Effector CD4-positive, alpha-beta T cell (primary cell): Measurements from ENCODE around the gene SMIM36.
"Not testable (repeated sequence)": the region's sequence is repeated elsewhere in the genome, so short reads cannot be mapped to it uniquely, and the experiment has no call there.

Experiments used
- DNase-seq: peaks from one replicate; pipeline ENCODE4 v3.0.0-alpha.2; 2020

SMIM36 gene

DNA sequence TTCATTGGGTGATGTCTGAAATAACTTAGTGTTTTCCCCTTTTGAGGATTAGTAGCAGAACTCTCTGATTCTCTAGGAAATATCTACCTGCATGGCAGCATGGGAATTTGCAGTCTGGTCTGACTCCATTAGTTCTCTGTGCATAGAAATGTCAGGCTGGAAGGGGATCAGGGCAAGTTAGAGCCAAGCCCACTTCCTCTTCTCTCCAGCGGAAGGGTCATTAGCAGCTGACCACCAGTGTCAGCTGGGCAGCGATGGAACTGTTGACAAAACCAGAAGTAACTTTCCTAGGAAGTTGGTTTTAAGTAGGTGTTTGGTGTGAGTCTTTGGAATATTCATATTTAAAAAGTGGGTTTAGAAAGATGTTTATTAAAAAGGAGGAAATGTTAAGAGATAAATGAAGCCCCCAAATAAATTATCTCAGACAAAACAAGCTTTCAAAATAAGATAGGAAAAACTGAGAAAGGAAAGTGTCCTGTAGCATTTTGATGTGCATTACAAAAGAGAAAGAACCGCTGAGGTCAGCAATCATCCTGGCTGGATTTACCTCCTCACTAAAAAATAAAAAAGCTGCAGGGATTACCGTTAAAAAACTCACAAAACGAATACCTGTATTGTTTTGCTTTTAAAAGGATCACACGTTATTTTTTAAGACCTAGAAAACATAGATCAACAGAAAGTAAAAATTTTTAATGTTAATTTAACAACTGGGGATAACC is 57.3 kb downstream of the SMIM36 start:
- no peak for DNase-seq

- no peak for DNase-seq
These were observed 59.0 kb downstream of the SMIM36 start for GRCh38 chr17:55452139-55452790.

DNA sequence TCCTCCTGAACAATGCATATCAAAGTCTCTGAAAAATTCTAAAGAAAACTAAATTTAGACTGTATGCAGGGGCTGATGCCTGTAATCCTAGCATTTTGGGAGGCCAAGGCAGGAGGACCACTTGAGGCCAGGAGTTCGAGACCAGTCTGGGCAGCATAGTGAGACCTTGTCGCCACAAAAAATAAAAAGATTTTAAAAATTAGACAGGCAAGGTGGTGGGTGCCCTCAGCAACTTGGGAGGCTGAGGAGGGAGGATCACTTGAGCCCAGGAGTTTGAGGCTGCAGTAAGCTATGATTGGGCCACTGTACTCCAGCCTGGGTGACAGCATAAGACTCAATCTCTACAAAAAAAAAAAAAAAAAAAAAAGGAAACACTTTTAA is 59.5 kb downstream of the SMIM36 start:
- no peak for DNase-seq

DNA sequence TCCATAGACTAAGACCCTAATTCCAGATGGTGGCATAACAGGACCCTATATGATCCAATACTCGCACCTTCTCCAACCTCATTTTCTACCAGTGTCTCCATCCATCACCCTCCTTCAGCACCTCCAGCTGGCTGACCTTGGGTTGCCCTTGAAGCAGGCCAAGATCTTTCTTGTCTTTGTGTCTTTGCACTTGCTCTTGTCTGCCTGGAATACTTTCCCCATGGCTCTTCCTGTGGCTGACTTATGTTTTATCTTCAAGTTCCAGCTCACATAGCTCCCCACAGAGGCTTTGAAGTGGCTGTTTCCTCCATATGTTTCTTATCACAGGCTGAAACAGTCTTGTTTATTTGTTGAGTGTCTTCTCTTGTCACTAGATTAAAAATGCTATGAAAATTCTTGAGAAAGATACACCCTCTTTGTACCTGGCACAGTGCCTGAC is 60.0 kb downstream of the SMIM36 start:
- DNase-seq, result no peak

GRCh38 chr17:55450232-55450825 is 60.9 kb downstream of the SMIM36 start:
- DNase-seq, result no peak

DNA sequence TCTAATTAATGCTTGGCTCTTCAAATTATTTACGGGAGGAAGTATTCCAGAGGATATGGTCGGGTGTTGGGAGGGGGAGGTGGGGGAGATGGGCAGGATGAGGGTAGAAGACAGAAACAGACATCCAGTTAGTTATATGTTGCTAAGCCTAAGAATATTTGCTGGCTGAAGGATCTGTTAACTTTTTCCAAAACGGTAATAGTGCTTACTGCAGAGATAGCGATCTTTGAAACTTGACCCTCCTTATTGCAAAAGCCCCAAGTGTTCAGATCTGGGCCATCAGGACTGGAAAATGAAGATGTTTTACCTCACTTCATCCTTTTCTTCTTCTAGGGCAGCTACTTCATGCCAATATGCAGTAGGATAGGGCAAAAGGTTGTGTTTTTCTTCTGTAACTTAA is 62.6 kb downstream of the SMIM36 start:
- no peak for DNase-seq

DNA sequence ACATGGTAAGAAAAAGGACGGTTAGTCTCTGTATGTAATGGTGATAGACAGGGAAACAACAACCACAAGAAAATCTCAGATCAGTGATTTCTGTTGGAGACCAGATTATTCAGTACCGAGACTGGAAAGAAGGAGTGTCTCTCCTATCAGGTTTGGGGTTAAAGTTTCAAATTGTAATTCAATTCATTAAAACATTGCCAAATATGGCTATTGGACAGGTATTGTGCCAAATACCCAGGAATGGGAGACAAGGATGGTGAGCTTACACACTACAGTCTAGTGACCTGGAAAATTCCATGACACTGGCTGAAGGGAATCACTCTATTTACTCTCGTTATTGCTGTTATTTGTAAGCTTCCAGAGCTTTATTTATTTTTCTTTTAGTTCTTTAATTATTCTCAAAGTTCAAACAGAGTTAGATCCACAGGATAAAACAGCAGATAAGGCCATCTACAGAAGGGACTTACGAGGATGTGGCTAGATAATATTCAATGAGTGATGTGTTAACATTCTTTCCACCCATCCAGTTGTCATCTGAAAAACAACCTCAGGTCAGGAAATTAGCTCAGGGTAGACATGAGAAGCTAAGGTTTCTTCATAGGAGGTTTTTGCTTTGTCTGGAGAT is 64.6 kb downstream of the SMIM36 start:
- no peak for DNase-seq

GRCh38 chr17:55446004-55446403 is 65.2 kb downstream of the SMIM36 start:
- DNase-seq, result not testable (repeated sequence)

GRCh38 chr17:55444471-55445441 is 66.5 kb downstream of the SMIM36 start:
- no peak for DNase-seq

DNA sequence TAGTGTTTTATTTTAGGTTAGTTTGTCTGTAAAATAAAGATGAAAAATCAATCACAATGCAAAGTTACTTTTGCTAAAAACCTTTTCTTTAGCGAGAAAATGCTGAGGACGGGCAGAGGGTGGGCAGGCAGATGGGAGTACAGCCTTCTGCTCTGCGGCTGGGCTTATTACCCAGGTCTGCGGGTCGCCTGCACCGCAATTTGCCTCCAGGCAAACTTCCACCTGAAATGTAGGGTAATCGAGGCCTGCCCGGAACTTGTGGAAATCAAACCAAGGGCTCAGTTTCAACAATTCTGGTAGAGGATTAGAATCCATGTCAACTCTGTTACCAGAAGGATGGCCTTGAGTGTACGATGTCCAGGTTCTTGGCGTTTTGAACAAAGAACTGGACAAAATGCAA is 67.3 kb downstream of the SMIM36 start:
- no peak for DNase-seq

DNA sequence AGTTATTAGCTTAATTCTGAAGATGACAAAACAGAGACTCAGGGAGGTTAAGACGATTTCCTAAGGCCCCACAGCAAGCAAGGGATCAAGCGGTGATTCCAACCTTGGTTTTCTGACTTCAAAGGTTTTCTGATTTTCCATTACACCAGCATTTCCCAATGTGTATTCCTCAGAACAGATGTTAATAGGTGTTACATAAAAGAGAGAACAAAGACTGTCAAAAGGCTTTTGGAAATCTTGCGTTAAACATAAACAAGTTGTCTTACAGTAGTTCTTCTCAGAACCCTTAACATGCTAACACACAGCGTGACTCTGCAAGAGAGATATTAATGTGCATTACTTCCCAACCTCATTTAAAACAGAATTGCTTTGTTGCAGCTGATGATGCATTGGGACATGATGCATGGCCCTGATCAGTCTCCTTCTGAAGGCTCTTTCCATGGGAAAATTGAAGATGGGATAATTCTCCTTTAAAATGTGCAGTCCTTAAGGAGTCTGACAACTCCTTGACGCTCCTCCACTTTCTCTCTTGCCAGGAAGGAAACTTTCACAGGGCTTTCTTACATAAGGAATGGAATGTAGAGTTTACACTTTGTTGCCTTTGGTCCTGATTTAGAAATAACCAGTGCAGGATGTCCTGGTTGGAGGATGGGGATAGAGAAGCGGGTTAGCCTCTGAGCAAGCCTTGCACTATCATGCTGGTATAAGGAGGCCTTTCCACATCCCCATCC is 68.1 kb downstream of the SMIM36 start:
- no peak for DNase-seq

DNA sequence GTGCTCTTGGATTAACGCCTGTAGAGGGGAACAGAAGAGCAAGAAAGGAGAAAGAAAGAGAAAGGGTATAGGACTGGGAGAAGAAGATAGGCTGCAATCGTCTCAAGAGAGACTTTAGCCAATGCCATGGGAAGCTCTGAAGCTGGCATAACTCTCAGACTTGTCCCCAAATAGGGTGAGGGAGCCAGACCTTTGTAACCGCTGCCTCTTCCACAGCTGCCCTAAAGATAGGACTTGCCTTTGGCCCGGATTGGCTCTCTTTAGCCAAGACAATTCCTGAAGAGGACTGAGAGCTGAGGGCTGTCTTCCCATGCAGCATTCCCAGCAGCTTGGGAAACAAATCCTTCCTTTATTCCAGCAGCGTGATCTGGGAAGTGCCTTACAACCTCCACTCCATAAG is 68.8 kb downstream of the SMIM36 start:
- no peak for DNase-seq

GRCh38 chr17:55441544-55441943 is 69.7 kb downstream of the SMIM36 start:
- DNase-seq, result no peak

DNA sequence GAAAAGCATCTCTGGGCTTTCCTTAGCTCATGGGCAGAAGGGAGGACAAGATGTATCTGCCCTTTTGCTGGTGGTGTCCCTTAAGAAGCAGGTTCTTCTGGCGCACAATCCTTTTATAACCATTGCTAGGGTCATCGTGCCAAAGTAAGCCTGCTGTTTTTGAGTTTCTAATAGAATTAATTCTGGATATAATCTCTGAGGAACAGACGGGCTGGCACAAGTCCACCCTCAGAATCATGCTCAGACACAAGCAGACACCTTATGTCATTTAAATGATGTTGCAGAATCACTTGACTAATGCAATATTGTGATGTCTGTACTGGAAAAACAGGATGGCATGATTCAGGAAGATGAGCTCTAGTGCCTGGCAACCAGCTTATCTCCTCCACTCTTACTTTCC is 70.9 kb downstream of the SMIM36 start:
- no peak for DNase-seq

- no peak for DNase-seq
These were observed 74.1 kb downstream of the SMIM36 start for GRCh38 chr17:55437159-55437605.

GRCh38 chr17:55436224-55437158 is 74.8 kb downstream of the SMIM36 start:
- no peak for DNase-seq

- no peak for DNase-seq
These were observed 75.8 kb downstream of the SMIM36 start for GRCh38 chr17:55435408-55435807.

GRCh38 chr17:55434721-55435120 is 76.5 kb downstream of the SMIM36 start:
- no peak for DNase-seq

DNA sequence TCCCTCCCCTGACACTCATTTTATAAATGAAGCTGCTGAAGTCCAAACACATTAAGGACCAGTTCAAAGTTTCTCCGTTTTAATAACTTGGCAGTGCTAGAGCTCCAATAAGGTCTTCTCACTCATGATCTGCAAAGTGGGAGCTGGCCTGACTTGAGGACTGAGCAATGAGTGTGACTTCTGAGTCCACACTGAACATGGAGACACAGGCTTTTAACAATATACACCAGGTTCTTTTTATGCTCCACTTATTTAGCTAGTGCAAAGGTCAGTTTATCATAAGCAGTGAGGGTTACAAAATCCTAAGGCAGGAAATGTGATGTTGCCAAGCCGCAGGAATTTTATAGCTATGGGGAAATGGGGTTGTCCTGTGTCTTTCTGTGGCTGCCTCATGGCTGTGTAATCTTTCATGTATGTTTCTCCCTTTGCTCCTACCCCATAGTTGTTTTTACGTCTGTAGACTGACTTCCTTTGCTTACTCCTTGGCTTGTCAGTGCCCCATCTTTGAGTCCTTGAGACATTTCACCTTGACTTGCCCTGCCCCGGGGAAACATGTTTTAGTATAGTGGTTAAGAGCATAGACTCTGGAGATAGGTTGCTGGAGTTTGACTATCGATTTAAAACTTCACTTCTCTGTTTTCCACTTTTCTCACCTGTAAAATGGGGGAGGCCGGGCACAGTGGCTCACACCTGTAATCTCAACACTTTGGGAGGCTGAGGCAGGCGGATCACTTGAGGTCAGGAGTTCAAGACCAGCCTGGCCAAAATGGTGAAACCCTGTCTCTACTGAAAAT is 77.4 kb downstream of the SMIM36 start:
- DNase-seq, result no peak
